HG03159 (cell line): ENCODE data around the gene CASP8AP2.
"Not testable (repeated sequence)": the region's sequence is repeated elsewhere in the genome, so short reads cannot be mapped to it uniquely, and the experiment has no call there.

Experiments
- ATAC-seq: cut with Tn5 transposase; IDR thresholded peaks from one replicate; pipeline ENCODE4 v1.9.1; 2021; ENCODE audit warnings: mild to moderate bottlenecking, moderate library complexity; ENCODE audit not compliant: unreplicated experiment

Gene CASP8AP2

DNA sequence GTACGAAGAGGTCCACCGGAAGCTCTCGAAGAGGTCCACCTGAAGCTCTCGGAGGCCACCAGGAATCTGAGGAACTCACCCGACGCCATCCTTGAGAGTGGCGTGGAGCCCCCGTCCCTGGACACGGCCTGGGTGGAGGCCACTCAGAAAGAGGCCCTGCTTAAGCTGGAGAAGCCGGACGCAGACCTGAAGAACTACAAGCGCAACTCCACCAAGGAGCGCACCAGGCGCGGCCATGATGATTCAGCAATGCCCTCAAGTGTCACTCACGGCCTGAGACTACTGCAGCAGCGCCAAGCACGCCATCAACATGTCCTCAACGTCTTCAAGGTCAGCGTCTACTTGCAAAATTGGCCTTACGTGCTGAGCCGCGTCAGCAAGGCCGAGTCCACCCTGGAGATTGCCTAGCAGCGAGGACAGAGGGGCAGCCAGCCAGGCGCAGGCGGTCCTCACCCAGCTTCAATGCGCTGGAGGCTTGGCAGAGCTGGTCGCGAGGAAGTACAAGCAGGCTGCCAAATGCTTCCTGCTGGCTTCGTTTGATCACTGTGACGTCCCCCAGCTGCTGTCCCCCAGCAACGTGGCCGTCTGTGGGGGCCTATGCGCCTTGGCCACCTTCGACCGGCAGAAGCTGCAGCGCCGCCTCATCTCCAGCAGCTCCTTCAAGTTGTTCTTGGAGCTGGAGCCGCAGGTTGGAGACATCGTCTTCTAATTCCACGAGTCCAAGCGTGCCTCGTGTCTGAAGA lies 56.9 kb downstream of the CASP8AP2 start:
- no peak for ATAC-seq

GRCh38 chr6:89887452-89888137 lies 57.9 kb downstream of the CASP8AP2 start:
- ATAC-seq = no peak

DNA sequence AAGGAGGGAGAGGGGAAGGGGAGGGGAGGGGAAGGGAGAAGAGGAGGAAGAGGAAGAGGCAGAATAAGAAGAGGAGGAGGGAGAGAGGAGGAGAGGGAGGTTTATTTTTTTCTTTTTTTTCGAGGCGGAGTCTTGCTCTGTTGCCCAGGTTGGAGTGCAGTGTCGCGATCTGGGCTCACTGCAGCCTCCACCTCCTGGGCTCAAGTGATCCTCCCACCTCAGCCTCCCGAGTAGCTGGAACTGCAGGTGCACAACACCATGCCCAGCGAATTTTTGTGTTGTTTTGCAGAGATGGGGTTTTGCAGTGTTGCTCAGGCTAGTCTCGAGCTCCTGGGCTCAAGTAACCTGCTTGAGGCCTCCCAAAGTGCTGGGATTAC lies 58.4 kb downstream of the CASP8AP2 start:
- ATAC-seq = no peak

DNA sequence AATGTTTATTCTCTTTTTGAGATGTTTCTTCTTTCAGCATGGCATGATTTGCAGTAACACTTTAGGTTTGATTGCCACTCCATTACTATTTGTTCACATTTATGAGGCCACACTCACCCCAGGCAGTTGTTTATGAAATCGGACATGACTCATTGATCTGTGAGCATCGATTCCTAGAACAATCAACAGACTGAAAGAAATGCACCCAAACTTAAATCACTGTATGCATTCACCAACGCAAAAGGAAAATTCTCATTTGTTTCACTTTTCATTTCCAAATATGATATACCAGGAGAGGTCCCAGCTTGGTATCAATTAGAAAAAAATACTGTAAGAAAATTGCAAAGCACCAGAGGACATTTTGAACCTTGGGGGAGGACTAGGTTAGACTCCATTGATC lies 59.2 kb downstream of the CASP8AP2 start:
- ATAC-seq = no peak

DNA sequence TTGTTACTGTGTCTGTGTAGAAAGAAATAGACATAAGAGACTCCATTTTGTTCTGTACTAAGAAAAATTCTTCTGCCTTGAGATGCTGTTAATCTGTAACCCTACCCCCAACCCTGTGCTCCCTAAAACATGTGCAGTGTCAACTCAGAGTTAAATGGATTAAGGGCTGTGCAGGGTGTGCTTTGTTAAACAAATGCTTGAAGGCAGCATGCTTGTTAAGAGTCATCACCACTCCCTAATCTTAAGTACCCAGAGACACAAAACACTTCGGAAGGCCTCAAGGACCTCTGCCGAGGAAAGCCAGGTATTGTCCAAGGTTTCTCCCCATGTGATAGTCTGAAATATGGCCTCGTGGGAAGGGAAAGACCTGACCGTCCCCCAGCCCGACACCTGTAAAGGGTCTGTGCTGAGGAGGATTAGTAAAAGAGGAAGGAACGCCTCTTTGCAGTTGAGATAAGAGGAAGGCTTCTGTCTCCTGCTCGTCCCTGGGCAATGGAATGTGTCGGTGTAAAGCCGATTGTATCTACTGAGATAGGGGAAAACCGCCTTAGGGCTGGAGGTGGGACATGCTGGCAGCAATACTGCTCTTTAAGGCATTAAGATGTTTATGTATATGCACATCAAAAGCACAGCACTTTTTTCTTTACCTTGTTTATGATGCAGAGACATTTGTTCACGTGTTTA lies 61.3 kb downstream of the CASP8AP2 start:
- not testable (repeated sequence) for ATAC-seq

DNA sequence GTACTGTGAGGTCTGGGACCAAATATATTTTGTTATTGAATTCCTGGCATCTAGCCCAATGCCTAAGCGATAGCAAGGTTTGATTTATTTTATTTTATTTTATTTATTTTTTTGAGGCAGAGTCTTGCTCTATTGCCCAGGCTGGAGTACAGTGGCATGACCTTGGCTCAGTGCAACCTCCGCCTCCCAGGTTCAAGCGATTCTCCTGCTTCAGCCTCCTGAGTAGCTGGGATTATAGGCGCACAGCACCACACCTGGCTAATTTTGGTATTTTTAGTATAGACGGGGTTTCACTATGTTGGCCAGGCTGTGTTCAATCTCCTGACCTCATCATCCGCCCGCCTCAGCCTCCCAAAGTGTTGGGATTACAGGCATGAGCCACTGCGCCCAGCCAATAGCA lies 62.9 kb downstream of the CASP8AP2 start:
- not testable (repeated sequence) for ATAC-seq

GRCh38 chr6:89894169-89894568 lies 64.5 kb downstream of the CASP8AP2 start, which contains the start of gene GJA10:
TSS of gene GJA10 (plus strand) at chr6:89894469. CDS start at chr6:89894469, 0 bp downstream.
- no peak for ATAC-seq

DNA sequence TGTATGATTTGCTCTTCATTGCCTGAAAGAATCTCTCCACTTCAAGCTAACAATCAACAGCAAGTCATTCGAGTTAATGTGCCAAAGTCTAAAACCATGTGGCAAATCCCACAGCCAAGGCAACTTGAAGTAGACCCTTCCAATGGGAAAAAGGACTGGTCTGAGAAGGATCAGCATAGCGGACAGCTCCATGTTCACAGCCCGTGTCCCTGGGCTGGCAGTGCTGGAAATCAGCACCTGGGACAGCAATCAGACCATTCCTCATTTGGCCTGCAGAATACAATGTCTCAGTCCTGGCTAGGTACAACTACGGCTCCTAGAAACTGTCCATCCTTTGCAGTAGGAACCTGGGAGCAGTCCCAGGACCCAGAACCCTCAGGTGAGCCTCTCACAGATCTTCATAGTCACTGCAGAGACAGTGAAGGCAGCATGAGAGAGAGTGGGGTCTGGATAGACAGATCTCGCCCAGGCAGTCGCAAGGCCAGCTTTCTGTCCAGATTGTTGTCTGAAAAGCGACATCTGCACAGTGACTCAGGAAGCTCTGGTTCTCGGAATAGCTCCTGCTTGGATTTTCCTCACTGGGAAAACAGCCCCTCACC lies 65.7 kb downstream of the CASP8AP2 start:
- no peak for ATAC-seq

GRCh38 chr6:89910001-89910901 lies 80.6 kb downstream of the CASP8AP2 start:
- not testable (repeated sequence) for ATAC-seq

GRCh38 chr6:89910902-89911240 lies 81.2 kb downstream of the CASP8AP2 start:
- ATAC-seq = no peak

DNA sequence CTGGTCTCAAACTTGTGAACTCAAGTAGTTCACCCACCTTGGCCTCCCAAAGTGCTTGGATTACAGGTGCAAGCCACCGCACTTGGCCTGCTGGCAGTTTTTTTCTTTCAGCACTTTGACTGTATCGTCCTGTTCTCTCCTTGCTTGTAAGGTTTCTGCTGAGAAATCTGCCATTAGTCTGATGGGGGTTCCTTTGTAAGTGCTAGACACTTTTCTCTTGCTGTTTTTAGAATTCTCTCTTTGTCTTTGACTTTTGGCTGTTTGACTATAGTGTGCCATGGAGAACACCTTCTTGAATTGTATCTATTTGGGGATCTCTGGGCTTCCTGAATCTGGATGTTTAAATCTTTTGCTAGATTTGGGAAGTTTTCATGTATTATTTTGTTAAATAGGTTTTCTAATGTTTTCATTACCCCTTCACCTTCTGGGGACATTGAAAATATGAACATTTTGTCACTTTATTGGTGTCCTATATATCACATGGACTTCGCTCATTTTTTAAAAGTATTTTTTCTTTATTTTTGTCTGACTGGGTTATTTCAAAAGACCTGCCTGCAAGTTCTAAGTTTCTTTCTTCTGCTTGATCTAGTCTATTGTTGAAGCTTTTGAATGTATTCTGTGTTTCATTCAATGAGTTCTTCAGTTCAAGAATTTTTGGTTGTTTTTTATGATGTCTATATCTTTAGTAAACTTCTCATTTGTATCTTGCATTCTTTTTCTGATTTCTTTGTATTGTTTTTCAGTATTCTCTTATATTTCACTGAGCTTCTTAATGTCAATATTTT lies 86.6 kb downstream of the CASP8AP2 start:
- ATAC-seq = no peak

- no peak for ATAC-seq
These were observed 87.5 kb downstream of the CASP8AP2 start for GRCh38 chr6:89917216-89917615.

GRCh38 chr6:89917801-89918366 lies 88.2 kb downstream of the CASP8AP2 start:
- no peak for ATAC-seq
